ENCODE results near the gene TNFAIP8L1.

Gene TNFAIP8L1

GRCh38 chr19:4682417-4683200, 43.3 kb downstream of the TNFAIP8L1 start:
- DNase-seq, result no peak

GRCh38 chr19:4684312-4685095, 45.2 kb downstream of the TNFAIP8L1 start:
- peak in 1 of 2 donors; percentile 10 for DNase-seq

- DNase-seq, result no peak
Observed at GRCh38 chr19:4686700-4687099, 47.4 kb downstream of the TNFAIP8L1 start.

GRCh38 chr19:4687396-4687795, 48.1 kb downstream of the TNFAIP8L1 start:
- no peak for DNase-seq

DNA sequence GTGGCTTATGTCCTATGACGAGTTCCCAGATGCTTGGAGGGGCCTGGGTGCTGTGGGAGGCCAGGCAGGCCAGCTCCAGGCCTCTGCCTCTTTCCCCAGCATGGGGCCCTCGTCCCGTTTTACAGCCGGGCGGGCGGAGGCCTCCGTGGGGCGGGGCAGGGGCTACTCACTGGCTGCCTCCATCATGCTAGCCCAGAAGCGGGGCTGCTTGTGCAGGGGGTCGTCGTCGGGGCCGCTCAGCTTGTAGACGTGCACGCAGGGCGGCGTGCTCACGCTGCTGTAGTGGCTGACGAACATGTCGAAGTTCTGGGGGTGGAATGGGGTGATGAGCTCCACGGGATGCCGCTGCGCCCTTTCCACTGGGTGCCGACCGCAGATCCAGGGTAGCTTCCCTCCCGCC, 49.3 kb downstream of the TNFAIP8L1 start:
- no peak for DNase-seq

DNA sequence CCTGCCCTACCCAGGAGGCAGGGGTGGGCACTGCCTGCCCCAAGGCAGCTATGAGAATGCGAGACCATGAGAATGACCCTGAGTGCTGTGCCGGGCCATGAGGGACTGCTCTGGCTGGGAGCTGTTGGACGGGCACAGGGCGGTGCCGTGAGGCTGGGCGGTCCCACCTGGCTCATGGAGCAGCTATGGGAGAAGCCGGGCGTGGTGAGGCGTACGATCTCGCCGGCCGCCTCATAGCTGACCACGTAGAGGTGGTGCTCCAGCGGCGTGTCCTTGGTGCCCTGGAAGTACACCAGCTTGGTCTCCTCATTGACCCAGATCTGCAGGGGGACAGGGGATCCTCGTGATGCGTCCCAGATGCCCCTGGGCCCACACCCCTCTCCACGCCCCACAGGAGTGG, 50.1 kb downstream of the TNFAIP8L1 start:
- no peak for DNase-seq

- no peak for DNase-seq
Observed at GRCh38 chr19:4690361-4690760, 51.0 kb downstream of the TNFAIP8L1 start.

GRCh38 chr19:4691373-4691772, 52.1 kb downstream of the TNFAIP8L1 start:
- DNase-seq, result no peak

GRCh38 chr19:4692251-4693077, 53.1 kb downstream of the TNFAIP8L1 start:
- no peak for DNase-seq

- DNase-seq, result no peak
Observed at GRCh38 chr19:4693078-4693350, 53.7 kb downstream of the TNFAIP8L1 start.

GRCh38 chr19:4693471-4694121, 54.3 kb downstream of the TNFAIP8L1 start:
- DNase-seq, result no peak

- peak; percentile 36 to 77 for DNase-seq
Observed at GRCh38 chr19:4694211-4694987, 55.1 kb downstream of the TNFAIP8L1 start.

DNA sequence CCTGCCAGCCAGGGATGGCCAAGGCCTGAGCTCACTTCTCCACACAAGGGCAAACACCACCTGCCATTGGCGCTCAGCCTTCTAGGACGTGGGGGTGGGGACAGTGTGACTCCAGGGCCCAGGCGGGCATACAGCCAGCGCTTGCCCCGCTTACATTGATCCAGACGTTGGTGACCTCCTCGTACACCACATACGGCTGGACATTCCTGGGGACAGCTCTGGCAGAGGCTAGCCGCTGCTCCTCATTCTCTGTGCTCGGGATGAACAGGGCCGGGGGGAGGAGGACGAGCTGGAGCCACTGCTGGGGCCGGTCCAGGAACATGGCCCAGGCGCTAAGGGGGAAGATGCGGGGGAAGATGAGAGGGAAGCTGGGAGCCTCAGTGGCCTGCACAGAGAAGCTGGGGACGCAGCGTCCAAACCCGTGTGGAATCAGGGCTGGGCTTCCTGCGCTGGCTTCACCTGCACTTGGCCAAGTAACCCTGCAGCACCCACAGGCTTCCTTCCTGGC, 56.0 kb downstream of the TNFAIP8L1 start:
- DNase-seq, result peak in 1 of 2 donors; percentile 21

DNA sequence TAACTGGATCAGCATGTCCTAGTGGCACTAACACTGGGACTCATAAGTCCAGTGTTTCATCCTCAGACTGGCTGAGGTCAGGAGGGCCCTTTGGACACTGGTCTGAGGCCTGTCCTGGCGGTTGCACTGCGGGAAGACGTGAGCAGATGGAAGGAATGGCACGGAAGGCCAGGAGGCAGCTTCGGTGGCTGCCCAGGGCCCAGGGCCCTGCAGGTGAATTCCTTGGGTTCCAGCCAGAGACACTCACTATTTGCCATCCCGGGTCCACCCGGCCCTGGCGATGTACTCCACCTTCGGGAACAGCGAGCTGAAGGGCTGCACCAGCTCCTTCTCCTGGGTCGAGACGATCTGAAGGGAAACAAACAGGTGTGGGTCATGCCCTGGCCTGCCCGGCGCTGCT, 58.0 kb downstream of the TNFAIP8L1 start:
- DNase-seq, result no peak

DNA sequence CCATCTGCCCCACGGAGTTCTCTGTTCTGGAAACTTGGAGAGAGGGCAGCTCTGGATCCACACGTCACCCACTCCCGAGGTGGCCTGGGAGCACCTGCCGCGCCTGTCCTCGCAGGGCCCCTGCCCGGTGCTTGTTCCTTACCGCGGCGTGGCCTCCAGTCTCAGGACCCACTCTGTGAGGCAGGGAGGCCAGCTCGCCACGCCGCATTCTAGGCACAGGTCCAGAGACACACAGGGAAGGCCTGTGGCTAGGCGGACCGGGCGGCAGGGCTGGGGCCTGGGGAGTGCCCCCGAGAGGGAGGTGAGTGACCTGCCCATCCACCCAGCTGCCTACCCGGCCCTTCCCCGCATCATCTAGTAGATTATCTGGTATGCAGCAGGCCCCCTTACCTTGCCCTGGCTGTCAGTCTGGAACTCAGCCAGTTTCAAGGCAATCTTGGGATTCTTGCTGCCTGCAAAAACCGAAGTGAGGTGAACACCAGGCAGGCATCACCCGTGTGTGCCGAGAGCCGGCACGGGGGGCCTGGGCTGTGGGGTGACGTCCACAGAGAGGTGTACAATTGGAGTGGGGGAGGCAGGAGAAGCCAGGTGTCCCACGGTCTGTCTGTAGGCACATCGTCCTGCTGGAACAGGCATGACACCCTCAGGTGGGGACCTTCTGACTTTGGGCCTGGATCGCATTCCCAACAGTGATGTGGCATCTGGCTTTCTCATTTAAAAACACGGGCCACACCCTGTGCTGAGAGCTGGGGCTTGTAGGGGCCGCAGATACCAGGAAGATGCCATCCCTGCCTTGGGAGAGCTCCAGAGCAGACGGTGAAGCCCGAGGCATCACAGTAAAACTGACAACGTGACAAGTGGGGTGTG, 60.7 kb downstream of the TNFAIP8L1 start:
- DNase-seq, result no peak

DNA sequence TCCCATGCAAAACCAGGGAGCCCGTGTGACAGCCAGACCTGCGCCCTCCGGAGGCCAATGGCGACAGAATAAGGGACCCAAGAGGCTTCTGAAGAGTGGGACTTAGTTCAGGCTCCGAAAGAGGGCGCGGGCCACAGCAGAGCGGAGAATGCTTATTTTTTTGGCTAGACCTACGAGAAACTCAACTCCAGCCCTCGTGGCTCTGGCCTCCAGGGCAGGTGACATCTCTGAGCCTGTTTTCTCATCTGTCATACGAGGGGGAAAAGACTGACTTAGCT, 61.3 kb downstream of the TNFAIP8L1 start:
- no peak for DNase-seq

GRCh38 chr19:4701557-4701956, 62.2 kb downstream of the TNFAIP8L1 start:
- no peak for DNase-seq

DNA sequence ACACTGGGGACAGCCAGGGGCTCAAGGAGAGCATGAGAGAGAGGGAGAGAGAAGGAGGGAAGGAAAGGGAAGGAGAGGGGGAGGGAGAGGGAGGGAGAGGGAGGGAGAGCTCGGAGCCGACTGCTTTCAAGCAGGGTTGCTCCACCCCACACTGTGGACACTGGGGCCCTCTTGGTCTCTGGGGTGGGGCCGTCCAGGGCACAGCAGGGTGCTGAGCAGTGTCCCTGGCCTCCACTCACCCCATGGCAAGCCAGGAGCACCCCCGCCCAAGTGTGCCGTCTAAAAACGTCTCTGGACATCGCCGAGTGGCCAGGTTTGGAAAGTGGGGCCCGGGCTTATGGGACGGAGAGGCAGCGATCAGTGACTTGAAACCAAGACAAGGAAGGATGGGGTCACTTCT, 63.4 kb downstream of the TNFAIP8L1 start:
- DNase-seq, result no peak

DNA sequence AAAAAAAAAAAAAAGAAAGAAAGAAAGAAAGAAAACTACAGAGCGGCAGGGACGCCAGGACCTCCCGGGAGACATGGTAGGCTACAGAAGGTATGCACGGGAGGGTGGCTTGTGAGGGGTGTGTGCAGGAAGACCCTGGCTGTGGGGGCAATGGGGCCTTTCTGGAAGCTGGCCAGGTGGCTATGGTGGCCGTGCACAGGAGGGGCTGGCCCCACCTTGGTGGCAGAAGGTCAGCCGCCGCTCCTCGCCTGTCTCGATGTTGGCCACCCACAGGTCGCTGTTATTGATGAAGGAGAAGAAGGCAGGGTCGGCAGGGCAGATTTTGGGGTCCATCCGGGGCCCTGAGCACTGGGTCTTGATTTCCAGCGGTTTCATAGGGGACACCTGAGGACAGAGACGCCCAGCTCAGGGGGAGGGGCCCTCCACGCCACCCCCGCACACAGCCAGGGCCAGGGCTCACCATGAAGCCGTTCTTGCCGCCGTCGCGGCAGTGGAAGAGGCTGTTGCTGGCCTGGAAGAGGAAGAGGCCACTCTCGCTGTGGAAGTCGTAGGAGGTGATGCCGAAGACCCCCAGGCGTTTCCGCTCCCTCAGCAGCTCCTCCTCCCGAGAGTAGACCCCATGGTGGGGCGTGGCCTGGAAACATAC, 64.5 kb downstream of the TNFAIP8L1 start:
- DNase-seq, result no peak

DNA sequence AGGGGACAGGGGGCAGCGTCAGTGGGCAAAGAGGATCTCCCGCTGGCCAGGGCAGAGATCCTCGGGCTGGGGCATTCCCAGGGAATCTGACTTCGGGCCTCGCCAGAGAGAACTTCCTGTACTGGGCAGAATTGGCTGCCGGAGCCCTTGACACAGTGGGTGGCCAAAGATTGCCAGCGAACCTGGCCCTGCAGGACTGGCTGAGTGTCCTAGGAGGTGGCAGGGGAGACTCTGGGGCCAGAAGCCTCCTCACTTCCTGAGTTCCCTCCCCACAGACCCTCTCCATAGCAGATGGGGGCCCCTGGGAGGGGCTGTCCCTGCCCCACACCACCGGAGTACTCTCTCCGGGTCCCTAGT, 65.0 kb downstream of the TNFAIP8L1 start:
- DNase-seq, result no peak

All from hippocampal formation (tissue), 2 donors.